GM19239 (cell line): Measurements from ENCODE around the gene SFI1.

Experiments
- DNase-seq: peaks from one replicate; pipeline ENCODE4 v3.0.0; 2011; ENCODE audit warnings: low spot score; ENCODE audit not compliant: insufficient read length
- FAIRE-seq: peaks from 2 replicates; lab custom pipeline; 2011; peaks lifted over from hg19 to GRCh38; lab: Jason Lieb, UNC

Gene SFI1

GRCh38 chr22:31628969-31629708, 132.8 kb downstream of the SFI1 start:
- no peak for FAIRE-seq
- no peak for DNase-seq

- no peak for DNase-seq
- peak; percentile 45 for FAIRE-seq
Measured at GRCh38 chr22:31629741-31630184, 133.4 kb downstream of the SFI1 start.

DNA sequence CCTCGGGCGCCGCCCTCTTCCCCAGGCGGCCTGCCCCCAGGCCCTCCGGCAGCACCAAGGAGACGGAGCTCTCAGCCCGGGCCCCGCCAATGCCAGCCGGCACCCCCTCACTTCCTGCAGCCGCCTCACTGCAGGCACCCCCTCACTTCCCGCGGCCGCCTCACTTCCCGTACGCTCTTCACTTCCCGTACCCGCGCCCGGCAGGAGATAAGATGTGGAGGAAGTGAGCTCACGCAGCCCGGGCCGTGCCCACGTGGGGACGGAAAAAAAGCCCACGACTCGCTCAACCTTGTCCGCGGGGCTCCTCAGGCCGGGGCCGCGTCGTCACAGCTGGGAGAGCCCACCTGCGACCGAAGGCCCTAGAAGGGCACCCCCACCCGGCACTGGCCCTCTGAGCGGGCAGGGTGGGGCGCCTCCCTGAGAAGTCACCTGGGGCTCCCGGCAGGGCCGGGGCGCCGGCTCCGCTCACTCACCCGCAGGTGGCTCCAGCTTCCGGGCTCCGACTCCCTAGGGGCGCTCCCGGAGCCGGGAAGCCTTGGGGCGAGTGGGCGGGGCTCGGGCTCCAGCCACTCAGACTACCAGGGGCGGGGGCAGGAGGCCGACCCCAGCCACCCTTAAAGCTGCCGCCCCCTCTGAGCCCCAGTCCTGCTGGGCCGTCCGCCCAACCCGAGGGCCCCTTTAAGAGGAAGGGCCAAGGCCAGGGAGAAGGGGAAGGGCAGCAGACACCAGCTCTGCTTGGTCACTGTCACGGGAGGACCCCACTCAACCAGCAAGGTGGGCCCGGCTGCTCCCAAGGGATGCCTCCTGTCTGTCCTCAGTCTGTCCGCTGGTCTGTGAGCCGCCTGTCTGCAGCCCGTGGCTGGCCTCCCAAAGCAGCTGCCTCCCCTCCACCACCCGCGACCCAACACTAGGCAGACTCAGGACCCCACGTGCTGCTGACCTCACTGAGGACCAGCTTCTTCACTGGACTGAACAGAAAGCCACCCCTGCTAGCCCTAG, 134.3 kb downstream of the SFI1 start:
- peak; percentile 87 for DNase-seq
- FAIRE-seq: peak; percentile 84

DNA sequence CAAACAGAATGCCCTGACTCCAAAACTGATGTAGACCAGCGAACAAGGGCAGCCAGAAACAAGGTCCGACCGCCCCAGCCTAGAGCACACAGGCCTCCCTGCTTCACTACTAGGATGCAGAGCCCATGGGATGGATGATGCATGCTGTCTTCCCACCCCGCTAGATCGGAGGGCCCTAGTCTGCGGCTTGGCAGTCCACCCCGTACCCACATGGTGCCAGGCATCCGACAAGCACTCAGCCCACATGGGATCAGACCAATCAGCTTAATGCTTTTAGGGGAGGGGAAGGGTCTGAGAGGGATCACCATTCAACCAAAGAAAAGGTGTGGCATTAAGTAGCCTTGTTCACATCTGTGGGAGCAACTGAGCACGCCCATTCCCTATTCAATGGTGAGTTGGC, 135.1 kb downstream of the SFI1 start:
- no peak for DNase-seq
- FAIRE-seq: no peak

- no peak for FAIRE-seq
Measured at GRCh38 chr22:31635638-31636306, 139.4 kb downstream of the SFI1 start.

DNA sequence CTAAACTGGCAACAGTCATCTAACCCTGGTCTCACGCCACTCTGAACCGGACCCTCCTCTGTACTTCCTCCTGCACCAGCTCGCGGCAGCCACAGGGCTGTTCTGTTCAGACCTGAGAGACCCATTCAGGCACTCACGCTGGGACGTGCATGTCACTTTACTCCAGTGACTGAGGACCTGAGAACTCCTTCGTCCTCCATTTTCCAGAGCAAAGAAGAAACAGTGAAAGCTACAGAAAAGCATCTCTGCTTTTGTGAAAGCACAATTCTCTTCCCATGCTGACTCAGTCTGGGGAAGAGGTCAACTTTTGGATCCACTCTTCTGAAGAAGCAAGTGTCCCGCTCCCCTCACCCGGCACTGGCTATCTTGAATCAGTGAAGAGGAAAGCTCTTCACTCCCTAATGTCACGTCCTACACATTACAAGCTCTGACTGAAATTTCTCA, 141.1 kb downstream of the SFI1 start:
- DNase-seq (no peak), FAIRE-seq (peak; percentile 93)

More at GRCh38 chr22:31635638-31636306, 139.4 kb downstream of the SFI1 start:
- no peak for DNase-seq

DNA sequence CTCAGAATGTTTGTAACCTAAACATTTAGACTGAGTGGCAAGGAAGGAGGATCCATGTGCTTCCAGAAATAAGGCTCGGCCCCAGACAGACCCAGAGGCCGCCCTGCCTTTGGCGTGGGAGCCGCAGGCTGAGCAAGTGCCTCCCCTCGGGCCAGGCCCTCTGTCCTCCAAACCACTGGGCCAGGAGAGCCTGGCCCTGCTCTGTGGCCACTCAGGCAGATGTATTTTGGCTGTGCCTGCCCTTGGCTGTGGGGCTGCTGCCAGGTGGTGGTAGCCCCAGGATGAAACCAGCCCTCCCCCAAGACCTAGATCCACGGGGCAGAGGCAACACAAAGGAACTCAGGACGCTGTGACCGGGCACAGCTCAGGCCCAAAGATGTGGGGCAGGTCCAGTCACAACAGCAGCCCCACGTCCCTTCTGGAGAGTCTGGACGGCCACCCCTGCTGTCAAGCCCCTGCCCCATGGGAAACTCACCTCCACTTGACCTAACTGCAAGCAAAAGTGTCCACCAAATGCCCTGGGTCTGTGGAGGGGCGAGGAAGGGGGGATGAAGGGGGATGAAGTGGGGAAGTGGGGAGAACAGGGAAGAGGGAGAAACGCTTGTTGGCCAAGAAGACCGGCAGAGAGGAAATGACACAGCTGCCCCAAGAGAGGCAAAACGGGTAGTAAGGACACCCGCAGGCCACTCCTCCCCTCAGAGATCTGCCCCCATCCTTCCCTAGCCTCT, 141.7 kb downstream of the SFI1 start:
- DNase-seq (no peak), FAIRE-seq (peak; percentile 86)

DNA sequence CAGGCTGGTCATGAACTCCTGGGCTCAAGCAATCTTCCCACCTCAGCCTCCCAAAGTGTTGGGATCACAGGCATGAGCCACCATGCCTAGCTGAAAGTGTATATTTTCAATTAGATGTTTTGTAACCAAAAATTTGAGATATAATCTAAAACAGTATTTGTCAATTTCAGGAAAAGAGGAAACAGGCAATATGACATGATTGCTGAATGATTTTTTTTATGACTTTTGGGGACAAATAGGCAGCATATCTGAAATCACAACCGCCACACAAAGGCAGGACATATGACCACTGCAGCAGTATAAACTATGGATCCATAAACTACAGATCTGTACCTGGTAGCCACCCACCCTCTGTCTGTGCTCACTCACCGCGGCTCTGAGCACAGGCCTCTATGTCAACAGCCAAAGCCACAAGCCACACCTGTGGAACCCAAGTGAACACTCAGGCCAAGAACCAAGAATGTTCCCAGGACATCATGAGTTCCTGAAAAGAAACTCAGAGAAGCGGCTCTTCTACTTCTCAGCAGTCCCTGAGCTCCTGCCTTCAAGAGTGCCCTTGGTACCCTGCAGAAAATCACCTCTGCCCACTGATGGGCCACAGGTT, 143.2 kb downstream of the SFI1 start:
- DNase-seq (no peak), FAIRE-seq (peak; percentile 60)

GRCh38 chr22:31646186-31647019, 150.1 kb downstream of the SFI1 start:
- peak; percentile 73 for FAIRE-seq
- DNase-seq: no peak

DNA sequence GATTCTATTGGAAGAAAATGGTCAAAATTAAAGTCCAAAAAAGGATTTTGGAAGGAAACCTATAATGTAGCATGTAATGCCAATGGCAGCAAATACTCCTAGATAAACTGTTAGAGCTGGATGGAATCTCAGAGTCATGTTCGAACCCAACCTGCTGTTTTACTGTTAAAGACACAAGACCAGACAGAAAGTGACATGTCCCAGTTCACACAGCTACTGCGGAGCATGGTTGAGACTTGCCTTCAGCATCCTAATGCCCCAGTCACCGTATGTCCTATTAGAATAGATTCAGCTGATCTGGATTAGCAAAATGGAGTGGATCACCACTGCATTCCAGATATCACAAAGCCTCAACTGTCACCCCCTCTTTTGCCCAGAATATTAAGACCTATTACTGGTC, 150.7 kb downstream of the SFI1 start:
- DNase-seq: no peak
- no peak for FAIRE-seq

- no peak for FAIRE-seq
- DNase-seq: no peak
Measured at GRCh38 chr22:31647523-31648320, 151.4 kb downstream of the SFI1 start.

DNA sequence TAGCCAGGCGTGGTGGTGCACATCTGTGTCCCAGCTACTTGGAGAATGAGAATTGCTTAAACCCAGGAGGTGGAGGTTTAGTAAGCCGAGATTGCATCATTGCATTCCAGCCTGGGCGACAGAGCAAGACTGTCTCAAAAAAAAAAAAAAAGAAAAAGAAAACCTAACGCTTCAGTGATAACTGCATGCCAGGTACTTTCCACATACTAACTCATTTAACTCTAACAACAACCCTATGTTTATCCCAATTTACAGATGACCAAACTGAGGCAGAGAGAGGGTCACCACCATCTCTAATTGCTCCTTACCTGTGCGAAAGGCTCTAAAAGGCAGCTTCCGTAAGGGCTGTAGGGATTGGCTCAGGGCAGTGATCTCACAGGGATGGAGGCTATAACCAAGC, 154.1 kb downstream of the SFI1 start:
- no peak for FAIRE-seq
- no peak for DNase-seq

DNA sequence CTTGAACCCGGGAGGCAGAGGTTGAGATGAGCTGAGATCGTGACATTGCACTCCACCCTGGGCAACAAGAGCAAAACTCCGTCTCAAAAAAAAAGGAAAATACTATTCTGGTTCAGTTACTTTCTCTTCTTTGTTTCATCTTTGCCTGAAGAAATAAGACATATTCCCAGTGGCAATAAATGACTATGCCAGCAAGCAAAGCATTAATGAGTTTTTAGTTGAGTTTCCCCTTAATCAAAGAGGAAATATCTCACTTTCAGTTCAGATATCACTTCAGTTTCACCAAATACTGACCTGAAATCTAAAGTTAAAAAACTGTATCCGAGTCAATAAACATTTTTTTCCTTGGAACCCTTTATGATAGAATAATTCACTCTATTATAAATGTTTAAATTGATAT, 155.3 kb downstream of the SFI1 start:
- DNase-seq (no peak), FAIRE-seq (peak; percentile 78)

DNA sequence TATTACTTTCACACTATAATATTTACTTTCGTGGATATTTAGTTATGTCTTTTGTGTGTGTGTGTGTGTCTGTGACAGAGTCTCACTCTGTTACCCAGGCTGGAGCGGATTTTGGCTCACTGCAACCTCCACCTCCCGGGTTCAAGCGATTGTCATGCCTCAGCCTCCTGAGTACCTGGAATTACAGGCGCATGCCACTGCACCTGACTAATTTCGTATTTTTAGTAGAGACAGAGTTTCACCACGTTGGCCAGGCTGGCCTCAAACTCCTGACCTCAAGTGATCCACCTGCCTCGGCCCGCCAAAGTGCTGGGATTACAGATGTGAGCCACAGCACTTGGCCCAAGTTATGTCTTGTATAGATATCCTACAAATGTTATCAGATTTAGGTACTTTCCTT, 155.8 kb downstream of the SFI1 start:
- DNase-seq (no peak), FAIRE-seq (peak; percentile 44)

GRCh38 chr22:31652911-31653684, 156.8 kb downstream of the SFI1 start:
- DNase-seq (no peak), FAIRE-seq (peak; percentile 84)

- DNase-seq (no peak), FAIRE-seq (no peak)
Measured at GRCh38 chr22:31653944-31654343, 157.6 kb downstream of the SFI1 start.

- FAIRE-seq: no peak
- no peak for DNase-seq
Measured at GRCh38 chr22:31654408-31654807, 158.1 kb downstream of the SFI1 start.
